NCI-H1092 (cell line): ENCODE results near the gene CNP.
"Not testable (repeated sequence)": the region's sequence is repeated elsewhere in the genome, so short reads cannot be mapped to it uniquely, and the experiment has no call there.

Experiments used
- DNase-seq: peaks from one replicate; lab custom pipeline; 2025; lab: John Stamatoyannopoulos, UW

Gene CNP

DNA sequence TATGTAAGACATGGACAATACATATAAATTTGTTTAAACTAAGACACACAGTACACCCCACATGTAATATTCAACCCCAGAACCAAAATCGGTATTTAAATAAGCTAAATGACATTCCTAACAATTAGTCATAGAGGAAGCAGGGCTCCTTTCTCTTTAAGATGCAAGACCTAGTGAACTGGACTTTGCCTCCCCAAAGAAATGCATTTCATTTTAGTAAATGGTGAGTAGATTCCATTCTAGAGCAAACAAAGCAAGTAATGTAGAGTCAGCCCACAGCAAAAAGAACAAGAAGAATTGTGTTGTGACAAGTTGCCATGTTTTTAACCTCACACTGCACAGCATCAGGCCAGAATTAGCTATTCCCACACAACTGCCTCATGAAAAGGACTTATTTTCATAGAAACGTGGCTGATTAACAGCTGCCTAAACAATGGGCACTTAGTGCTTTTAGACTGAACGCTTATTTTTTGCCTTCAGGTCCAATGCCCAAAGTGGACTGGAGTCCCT is 36.3 kb downstream of the CNP start:
- no peak for DNase-seq

DNA sequence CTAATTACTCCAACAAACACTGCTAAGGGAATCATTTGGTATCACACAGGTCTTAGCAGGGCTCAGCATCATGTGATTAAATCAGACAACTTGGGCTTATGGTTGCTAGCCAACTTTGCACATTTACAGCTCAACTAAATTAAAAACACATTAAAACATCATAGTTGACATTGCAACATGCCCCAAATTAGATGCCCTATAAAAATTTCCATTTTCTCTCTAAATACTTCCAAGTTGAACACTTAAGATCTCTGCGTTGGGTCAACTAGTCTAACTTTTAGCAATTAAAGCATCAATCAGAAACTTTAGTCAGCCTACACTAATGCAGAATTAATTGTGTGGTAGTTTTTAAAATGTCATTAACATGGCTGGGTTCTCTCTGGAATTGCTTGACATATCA is 38.6 kb downstream of the CNP start:
- DNase-seq: no peak

DNA sequence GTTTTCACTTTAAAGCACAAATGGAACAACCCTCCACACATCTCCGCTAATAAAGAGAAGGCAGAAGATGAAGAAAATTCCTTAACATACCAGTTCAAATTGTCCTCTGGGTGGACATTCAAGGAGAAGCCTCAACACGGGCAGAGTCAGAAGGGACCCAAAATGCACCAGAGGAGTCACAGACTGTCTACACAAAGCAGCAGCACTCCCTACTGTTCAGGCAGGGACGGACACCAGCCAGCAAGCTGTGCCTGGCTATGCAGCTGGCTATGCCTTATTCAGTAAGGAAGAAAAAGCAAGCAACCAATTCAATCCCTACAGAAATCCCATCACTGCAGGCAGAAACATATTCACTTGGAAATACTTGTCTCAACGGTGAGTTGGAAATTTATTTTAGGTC is 42.6 kb downstream of the CNP start:
- DNase-seq: no peak

DNA sequence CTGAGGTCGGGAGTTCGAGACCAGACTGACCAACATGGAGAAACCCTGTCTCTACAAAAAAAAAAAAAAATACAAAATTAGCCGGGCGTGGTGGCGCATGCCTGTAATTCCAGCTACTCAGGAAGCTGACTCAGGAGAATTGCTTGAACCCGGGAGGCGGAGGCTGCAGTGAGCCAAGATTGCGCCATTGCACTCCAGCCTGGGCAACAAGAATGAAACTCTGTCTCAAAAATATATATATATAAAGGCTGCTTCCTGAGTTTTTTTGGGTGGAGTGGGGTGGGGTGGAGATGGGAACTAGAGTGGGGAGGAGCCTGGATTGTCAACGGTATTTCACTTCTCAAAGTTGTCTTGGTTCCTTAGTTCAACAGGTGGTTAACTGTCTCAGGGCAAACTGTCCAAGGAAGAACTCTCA is 43.7 kb downstream of the CNP start:
- not testable (repeated sequence) for DNase-seq

DNA sequence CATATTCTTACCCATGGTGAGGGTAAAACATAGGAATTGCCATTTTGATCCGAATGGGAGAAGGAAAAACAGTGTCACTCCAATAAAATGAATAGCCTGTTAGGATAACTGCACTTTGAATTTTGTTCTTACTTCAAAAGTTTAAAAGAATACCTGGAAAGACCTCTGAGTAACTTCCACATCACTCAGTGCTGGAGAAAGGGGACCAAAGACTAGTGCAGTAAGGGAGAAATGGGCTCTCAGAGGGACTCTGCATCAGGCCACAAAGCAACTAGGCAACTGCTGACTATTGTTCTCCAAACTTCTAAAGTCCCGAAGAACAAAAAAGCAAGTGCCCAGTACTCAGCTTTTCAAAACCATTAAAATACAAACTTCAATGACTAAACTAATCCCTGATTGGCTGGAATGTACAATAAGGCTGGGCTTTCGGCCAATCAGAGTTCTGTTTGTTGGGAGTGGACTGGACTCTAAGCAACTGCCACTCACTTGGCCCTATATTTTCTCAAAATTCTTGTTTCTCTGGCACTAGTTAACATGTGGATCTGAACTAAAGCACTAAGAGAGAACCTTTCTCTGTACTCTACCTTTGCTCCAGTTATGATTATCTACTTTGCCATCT is 44.4 kb downstream of the CNP start:
- no peak for DNase-seq

DNA sequence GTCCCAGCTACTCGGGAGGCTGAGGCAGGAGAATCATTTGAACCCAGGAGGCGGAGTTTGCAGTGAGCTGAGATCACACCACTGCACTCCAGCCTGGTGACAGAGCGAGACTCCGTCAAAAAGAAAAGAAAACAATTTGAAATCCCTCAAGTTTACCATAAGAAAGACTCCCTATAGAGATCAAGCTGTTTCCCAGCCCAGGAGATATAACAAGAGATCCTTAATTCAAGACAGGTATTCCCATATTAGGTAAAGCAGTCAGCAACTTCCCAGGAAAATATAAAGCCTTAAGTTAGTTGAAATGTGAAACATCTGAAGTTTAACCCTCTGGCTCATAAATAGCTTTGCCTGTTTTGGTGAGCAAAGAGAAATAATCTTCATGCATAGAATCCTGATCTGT is 45.8 kb downstream of the CNP start:
- not testable (repeated sequence) for DNase-seq

DNA sequence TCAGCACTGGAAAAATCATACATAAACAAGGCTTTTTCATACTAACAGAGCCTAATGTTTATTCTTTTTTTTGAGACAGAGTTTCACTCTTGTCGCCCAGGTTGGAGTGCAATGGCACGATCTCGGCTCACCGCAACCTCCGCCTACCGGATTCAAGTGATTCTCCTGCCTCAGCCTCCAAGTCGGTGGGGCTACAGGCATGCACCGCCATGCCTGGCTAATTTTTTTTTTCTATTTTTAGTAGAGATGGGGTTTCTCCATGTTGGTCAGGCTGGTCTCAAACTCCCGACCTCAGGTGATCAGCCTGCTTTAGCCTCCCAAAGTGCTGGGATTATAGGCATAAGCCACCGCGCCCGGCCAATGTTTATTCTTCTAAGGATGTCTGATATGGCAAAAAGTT is 47.1 kb downstream of the CNP start:
- DNase-seq: not testable (repeated sequence)

DNA sequence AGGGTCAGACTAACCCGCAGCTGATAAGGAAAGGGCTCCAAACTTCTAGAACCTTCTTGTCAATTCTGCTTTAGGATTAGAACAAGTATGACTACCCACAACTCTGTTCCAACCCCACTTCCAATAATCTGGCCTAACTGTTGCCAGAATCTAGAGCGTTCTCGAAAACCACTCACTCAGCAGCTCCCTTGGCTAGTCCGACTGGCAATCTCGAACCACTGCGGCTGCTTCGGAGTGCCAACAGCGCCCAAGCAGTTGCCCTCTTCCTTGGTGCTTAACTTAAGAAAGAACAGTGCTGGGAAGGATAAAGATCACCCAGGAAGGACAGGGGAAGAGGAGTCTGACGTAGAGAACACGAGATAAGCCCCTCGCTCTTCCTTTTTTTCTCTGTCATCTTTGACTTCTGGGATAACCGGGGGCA is 49.8 kb downstream of the CNP start:
- DNase-seq: no peak

DNA sequence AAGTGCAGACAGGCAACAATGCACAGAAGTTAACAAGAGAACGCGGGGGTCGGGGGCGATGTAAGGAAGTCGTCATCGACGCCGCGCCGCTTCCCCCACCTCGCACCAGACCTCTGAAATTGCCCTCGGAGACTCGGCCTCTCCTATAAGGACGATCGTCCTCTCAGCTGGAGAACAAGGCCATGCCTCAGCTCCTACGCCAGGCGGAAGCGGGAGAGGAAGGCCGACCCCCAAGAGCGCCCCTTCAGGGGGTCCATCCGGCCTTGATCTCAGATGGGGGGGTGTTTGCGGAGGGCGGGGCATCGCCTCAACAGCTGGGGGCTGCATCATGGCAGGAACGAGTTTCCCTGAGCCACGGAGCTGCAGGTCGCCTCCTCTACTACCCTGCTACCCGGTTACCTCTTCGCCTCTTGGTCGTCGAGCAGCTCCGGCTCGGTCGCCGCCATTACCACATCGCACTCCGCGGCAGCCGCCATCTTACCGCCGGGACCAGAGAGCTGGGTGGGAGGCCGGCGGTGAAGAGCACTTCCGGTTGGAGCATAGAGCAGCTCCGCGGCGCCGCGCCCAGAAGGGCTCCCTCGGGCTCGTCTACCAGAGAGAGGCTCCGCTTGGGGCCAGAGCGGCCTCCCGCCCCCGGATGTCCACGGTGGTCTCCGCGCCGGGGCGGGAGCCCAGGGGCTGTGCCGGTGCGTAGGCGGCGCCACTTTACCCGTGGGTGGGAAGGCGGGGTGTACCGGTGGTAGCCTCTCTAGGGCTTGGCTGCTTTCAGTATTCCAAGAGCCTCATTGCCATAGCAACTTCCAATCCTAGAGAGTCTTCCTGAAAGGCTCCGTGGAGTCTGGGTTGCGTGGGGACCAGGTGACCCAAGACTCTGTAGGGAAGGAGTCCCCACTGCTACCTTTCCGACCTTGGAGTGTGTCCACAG is 50.6 kb downstream of the CNP start, which contains the start of gene DNAJC7:
TSS of gene DNAJC7 (minus strand) at position 499 of the 925 bp plus-strand sequence. CDS start at position 476, 23 bp downstream.
- DNase-seq: peak; percentile 93

DNA sequence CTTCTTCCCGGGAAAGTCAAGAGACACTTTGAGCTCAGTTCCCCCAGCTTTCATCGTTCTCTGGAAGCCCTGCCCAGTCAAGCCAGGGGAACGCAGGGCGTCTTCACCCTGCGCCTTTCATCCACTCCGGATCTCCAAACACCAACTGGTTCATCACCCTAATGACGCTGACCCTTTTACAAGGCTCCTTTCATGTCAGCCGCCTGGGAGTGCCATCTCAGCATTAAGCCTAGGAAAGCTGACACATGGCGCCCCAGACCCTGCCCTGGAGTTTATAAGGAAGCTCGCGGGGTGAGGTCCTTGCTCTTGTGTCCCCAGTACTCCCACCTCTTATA is 51.2 kb downstream of the CNP start:
- no peak for DNase-seq

DNA sequence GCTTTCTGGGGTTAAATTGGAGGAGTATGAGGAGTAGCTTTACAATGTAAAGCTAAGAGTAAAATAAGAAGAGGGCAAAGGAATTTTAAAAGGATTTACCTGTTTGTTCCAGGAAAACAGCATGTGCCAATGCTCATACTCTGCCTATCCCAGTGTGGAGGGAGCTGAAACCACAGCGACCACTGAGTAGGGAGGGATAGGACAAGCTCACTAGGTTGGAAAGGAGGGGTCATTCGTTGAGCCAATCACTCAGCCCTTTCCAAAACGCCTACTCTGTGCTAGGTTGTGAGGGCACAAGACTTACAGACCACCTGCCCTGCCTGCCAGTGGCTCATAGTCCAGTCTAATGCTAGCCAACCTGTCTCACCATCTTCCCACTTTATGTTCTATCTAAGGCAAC is 51.7 kb downstream of the CNP start:
- no peak for DNase-seq

DNA sequence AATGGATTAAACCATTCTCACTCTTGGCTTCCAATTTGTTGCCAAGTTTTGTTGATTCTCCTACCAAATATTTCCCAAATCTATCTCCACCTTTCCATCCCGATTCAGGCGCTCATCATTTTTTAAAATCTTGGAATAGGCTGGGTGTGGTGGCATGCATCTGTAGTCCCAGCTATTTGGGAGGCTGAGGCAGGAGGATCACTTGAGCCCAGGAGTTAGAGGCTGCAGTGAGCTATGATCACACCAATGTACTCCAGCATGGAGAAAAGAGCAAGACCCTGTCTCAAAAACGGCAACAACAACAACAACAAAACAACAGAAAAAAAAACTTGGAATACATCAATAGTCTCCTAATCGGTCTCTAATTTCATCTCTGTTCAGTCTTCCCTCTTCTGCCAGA is 52.4 kb downstream of the CNP start:
- no peak for DNase-seq

DNA sequence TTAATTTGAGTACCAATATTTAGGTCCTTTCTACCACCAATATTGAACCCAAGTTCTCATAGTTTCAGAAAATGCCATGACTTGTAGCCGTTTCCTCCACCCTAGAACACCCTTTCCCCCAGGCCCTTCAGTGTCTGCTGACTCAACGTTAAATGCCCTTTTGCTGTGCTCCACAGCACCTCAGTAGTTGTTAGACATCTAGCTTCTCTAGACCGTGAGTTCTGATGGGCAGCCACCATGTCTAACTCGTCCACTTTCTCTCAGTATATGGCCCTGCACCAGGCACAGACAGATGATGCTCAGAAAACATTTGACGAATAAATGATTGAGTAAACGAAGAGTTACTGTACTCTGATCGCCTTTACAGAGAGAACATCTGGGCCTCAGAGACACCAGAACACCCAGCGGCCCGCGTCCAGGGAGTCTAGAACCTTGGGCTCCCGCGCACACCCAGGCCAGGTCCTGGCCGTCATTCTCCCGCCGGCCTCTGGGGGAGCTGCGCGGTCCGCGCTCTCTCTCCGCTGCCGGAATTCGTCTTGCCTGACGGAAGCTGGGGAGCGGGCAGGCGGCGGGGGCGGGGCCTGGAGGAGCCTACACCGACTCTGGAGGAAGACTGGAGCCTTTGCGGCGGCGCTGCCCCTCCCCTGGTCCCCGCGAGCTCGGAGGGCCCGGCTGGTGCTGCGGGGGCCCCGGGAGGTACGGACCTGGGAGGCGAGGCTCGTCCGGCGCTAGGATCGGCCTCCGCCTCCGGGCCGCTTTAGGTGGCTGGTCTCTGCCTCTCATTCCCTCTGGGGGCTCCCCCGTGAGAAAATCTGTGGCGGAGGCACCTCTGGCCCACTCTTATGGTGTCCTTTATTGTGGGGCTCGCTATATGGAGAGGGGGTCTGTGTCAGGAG is 53.2 kb downstream of the CNP start, which contains the start of gene NKIRAS2:
TSS of gene NKIRAS2 (plus strand) at position 582 of the 896 bp plus-strand sequence. CDS start 1,488 bp downstream, outside the sequence.
- peak; percentile 80 for DNase-seq

DNA sequence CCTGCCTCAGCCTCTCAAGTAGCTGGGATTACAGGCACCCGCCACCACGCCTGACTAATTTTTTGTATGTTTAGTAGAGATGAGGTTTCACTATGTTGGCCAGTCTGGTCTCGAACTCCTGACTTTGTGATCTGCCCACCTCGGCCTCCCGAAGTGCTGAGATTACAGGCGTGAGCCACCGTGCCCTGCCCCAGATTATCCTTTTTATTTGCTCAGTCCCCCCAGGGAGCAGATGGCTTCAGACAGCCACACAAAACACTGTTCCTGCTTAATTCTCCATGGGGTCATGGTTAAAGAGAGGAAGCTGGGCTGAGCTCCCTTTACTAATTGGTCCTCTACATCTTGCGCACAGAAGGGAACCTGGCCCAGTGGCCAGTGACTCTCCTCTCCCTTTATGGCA is 54.2 kb downstream of the CNP start:
- not testable (repeated sequence) for DNase-seq

DNA sequence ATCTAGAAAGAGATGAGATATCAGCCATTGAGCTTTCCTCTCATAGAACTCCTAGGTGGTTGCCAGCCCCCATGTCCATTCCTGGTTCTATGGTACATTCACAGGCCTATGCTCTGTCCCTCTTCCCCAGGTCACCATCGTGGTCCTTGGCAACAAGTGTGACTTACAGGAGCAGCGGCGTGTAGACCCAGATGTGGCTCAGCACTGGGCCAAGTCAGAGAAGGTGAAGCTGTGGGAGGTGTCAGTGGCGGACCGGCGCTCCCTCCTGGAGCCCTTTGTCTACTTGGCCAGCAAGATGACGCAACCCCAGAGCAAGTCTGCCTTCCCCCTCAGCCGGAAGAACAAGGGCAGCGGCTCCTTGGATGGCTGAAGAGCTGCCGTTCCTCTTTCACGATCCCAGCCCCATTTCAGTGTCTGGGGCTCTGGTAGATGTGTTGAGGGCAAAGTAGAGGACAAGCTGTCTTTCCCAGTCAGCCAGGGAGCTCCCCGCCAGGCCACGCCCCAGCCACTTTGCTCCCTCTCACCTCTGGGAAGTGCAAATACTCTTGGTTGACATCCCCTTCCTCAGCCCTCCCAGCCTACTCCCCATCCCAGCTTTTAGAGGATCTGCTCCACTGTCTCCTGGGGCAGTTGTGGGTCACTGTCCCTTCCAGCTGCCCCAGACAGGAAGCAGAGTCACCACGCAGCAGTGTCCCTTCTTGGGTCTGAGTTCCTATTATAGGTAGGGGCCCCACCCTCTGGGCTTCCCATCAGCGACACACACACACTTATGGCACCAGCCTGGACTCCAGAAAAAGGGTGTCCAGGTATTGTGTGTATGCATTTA is 57.1 kb downstream of the CNP start:
- DNase-seq: no peak

DNA sequence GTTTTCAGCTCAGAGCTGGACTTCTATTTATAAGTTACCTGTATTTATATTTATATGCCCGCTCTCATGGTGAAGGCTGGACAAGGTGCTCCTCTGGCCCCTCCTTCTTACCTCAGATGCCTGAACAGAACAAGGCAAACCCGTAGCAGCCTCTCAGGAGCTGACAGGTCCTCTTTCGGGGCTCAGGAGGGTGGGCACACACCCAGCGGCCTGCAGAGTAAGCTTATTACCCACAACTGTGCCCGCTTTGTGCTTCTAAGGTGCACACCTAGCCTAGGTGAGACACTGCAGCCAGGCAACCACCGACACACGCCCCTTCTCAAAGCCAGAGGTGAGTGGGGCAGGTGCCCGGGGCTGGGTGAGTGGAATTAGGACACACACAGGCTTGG is 58.6 kb downstream of the CNP start:
- no peak for DNase-seq

DNA sequence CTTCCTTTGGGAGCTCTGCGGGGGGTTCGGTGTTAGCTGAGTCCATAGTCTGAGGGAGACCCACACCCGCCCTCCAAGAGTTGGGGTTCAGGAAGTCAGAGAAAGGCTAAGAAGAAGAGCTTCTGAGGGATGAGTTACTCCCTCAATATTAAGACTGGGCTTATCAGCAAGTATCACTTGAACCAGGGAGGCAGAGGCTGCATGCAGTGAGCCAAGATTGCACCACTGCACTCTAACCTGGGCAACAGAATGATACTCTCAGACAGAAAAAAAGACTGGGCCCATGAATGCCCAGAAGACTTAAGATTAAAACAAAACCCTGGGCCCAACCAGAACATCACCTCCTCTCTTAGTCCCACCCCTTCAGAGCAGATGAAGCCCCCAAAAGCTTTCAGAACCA is 59.3 kb downstream of the CNP start:
- no peak for DNase-seq

DNA sequence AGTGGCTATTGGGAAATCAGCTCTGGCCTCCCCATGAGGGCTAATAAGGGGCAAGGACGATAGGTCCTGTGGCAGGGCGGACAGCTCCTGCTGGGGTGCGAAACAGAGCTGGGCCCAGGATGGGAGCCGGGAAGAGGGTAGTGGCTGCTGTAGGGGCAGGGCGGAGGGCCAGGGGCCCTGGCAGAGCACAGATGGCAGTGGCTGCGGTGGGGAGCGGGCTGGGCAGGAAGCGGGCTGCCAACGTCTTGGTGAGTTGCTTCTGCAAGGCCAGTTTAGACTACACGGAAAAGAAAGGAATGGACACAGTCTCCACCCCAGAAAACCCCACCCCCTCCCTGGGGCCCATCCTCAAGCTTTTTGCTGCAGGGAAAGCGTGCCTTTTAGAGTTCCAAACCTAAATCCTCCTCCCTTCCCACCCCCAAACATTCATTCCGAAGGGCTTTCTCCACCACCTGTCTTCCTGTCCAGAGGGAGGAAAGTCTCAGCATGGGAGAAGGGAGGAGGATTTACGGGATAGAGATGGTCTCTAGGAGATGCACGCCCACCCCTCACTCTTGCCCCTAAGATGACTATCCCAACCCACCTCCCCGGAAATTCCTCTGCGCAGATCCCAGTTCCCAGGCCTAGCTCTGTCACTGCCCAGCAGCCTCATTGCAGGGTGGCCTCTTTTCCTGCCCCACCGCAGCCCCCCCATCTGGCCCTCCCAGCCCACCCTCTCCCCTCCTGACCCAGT is 60.4 kb downstream of the CNP start:
- DNase-seq: no peak
